ENCODE data around the gene TMEM25.

GRCh38 chr11:118565051-118565450 is 34.1 kb downstream of the TMEM25 start:
- TF ChIP-seq CTCF (IDR thresholded peaks at IDR 0.05) (no peak), POLR2A (IDR thresholded peaks at IDR 0.05) (no peak)
